GM11168 (cell line): ENCODE data around the gene GFOD2.
"Not testable (repeated sequence)": the region's sequence is repeated elsewhere in the genome, so short reads cannot be mapped to it uniquely, and the experiment has no call there.

ENCODE experiments used
- in situ Hi-C: fragments of 300-500 bp; cut with MboI; formaldehyde crosslinking; loops from one replicate; pipeline ENCODE4 v1.12.0; 2022; ENCODE audit warnings: low sequenced_read_pairs; ENCODE audit not compliant: unreplicated experiment

The GFOD2 gene

GRCh38 chr16:67707210-67707609, 11.9 kb downstream of the GFOD2 start:
- in situ Hi-C loops, result no loop called here

- in situ Hi-C loops, result no loop called here
Measured at GRCh38 chr16:67704110-67704509, 15.0 kb downstream of the GFOD2 start.

- in situ Hi-C loops, result no loop called here
Measured at GRCh38 chr16:67703626-67704025, 15.5 kb downstream of the GFOD2 start.

GRCh38 chr16:67702130-67702529, 17.0 kb downstream of the GFOD2 start:
- in situ Hi-C loops, result no loop called here

- in situ Hi-C loops, result no loop called here
Measured at GRCh38 chr16:67701420-67701819, 17.7 kb downstream of the GFOD2 start.

GRCh38 chr16:67699265-67699664, 19.9 kb downstream of the GFOD2 start:
- in situ Hi-C loops, result no loop called here

- in situ Hi-C loops, result no loop called here
Measured at GRCh38 chr16:67697422-67698185, 21.5 kb downstream of the GFOD2 start.

GRCh38 chr16:67694611-67695010, 24.5 kb downstream of the GFOD2 start:
- in situ Hi-C loops, result no loop called here

GRCh38 chr16:67693517-67694285, 25.4 kb downstream of the GFOD2 start:
- in situ Hi-C loops, result not testable (repeated sequence)

- in situ Hi-C loops, result no loop called here
Measured at GRCh38 chr16:67685388-67686112, 33.6 kb downstream of the GFOD2 start.

GRCh38 chr16:67683767-67684166, 35.3 kb downstream of the GFOD2 start:
- in situ Hi-C loops, result no loop called here

GRCh38 chr16:67679935-67680897, 38.9 kb downstream of the GFOD2 start:
- in situ Hi-C loops, result no loop called here

- in situ Hi-C loops, result no loop called here
Measured at GRCh38 chr16:67678354-67679023, 40.6 kb downstream of the GFOD2 start.

- in situ Hi-C loops, result no loop called here
Measured at GRCh38 chr16:67677712-67678111, 41.4 kb downstream of the GFOD2 start.

GRCh38 chr16:67676939-67677338, 42.2 kb downstream of the GFOD2 start:
- in situ Hi-C loops, result no loop called here

GRCh38 chr16:67676516-67676915, 42.6 kb downstream of the GFOD2 start:
- in situ Hi-C loops, result no loop called here

- in situ Hi-C loops, result no loop called here
Measured at GRCh38 chr16:67675999-67676398, 43.1 kb downstream of the GFOD2 start.

GRCh38 chr16:67675579-67675935, 43.6 kb downstream of the GFOD2 start:
- in situ Hi-C loops, result no loop called here

GRCh38 chr16:67674851-67675578, 44.1 kb downstream of the GFOD2 start:
- in situ Hi-C loops, result no loop called here
